Sigmoid colon (tissue), 4 donors: ENCODE measurements around the gene ZNF280C.

Experiments
- CTCF ChIP-seq, 4 experiments: fragments of 450-650 bp in 3 of 4; fragments of 200-600 bp in 1 of 4; IDR thresholded peaks; one replicate each; pipeline ENCODE4 v1.5.1; 2016 to 2019; ENCODE audit warnings: antibody characterized with exemption in 4 of 4, mild to moderate bottlenecking in 3 of 4, moderate library complexity in 2 of 4
- POLR2AphosphoS5 ChIP-seq, 4 donors: sonication (generic); formaldehyde crosslinking; IDR thresholded peaks; one replicate each; pipeline ENCODE4 v1.6.1; 2017; ENCODE audit warnings: antibody characterized with exemption in 4 of 4

DNA sequence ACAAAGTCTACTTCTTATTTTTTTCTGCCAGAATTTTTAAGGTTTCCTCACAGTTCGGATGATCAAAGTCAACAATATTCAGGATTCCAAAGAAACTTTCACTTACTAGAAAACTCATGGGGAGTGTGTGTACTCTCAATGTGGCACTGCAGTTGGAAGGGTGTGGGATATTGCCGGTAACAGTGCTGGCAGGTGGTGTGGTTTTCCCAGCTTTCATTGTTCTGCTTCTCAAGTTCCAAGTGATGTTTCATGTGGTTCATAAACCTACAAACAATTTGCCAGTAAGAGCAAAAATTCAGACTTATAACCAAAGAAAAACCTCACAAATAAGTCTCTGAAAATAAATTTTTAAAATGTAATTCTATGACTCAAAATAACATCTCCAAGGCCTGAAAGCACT, 39.8 kb downstream of the ZNF280C start:
- TF ChIP-seq CTCF (IDR thresholded peaks at IDR 0.05) (no peak), POLR2AphosphoS5 (IDR thresholded peaks at IDR 0.05) (no peak)
